Karpas-422 (cell line): ENCODE data around the gene ATP6V1F. TPM values are rescaled to one million over a fixed set of nuclear protein-coding genes. Genes with fewer than 3 reads are reported as not detected.

ENCODE experiments used
- DNase-seq: peaks from one replicate; pipeline ENCODE4 v3.0.0-alpha.2; 2015
- H2AFZ ChIP-seq: fragments of 200-600 bp; sonication (generic); 2 replicates; pipeline ENCODE4 v1.6.1; 2014; ENCODE audit warnings: antibody characterized with exemption, low read length, mixed read lengths
- H3K27ac ChIP-seq: fragments of 200-600 bp; sonication (generic); 2 replicates; pipeline ENCODE4 v1.5.1; 2014; ENCODE audit warnings: mild to moderate bottlenecking, low read length, moderate library complexity
- H3K27me3 ChIP-seq: fragments of 200-600 bp; sonication (generic); 2 replicates; pipeline ENCODE4 v1.6.1; 2014; ENCODE audit warnings: low read length, mixed read lengths
- H3K36me3 ChIP-seq: fragments of 200-600 bp; sonication (generic); 2 replicates; pipeline ENCODE4 v1.6.1; 2014; ENCODE audit warnings: low read length, mixed read lengths; ENCODE audit not compliant: insufficient read depth
- H3K4me1 ChIP-seq: fragments of 200-600 bp; sonication (generic); 2 replicates; pipeline ENCODE4 v1.6.1; 2014; ENCODE audit warnings: mild to moderate bottlenecking, low read length, mixed read lengths
- H3K4me2 ChIP-seq: fragments of 200-600 bp; sonication (generic); 2 replicates; pipeline ENCODE4 v1.6.1; 2014; ENCODE audit warnings: low read length, low read depth, mild to moderate bottlenecking; ENCODE audit not compliant: poor library complexity, severe bottlenecking
- H3K4me3 ChIP-seq: fragments of 200-600 bp; sonication (generic); 2 replicates; pipeline ENCODE4 v1.5.1; 2014; ENCODE audit warnings: mild to moderate bottlenecking, antibody characterized with exemption, low read length, mixed read lengths
- H3K79me2 ChIP-seq: fragments of 200-600 bp; sonication (generic); 2 replicates; pipeline ENCODE4 v1.6.1; 2014; ENCODE audit warnings: mild to moderate bottlenecking, low read length, mixed read lengths
- H3K9ac ChIP-seq: fragments of 200-600 bp; sonication (generic); 2 replicates; pipeline ENCODE4 v1.6.0; 2014; ENCODE audit warnings: low read length
- H3K9me2 ChIP-seq: fragments of 200-600 bp; sonication (generic), shearing (Covaris generic); replicated peaks from 2 replicates; pipeline ENCODE4 v1.6.0; 2014; ENCODE audit warnings: mild to moderate bottlenecking, low read length, moderate library complexity; ENCODE audit not compliant: insufficient read depth
- H3K9me3 ChIP-seq: fragments of 300-700, 200-600 bp; sonication (generic); 2 replicates; pipeline ENCODE4 v1.6.1; 2014; ENCODE audit warnings: low read length, mixed read lengths
- H4K20me1 ChIP-seq: fragments of 200-600 bp; sonication (generic); 2 replicates; pipeline ENCODE4 v1.6.1; 2014; ENCODE audit warnings: mild to moderate bottlenecking, antibody characterized with exemption, low read length, low read depth; ENCODE audit not compliant: insufficient read depth
- total RNA-seq: library from RNA; depleted of rRNA; stranded (reverse); fragments of >200 nt; shearing (Covaris generic); gene quantifications from 2 replicates; pipeline ENCODE4 v1.2.3, GENCODE V29; 2014; ENCODE audit warnings: low replicate concordance

Gene ATP6V1F
- total RNA-seq, 1 experiment from 2014 or later = 208 TPM

- H3K4me2 ChIP-seq = no peak overlapping the region
- no peaks in the 10 kb centered on the region for H4K20me1 ChIP-seq
- no peak for DNase-seq
- no peaks in the 10 kb centered on the region for H3K79me2 ChIP-seq
- H3K4me1 ChIP-seq = peaks cover 2% of the 10 kb centered on the region; the same call in 1 of the 2 replicates
- no peaks in the 10 kb centered on the region for H3K9me3 ChIP-seq
- no peak overlapping the region for H3K4me3 ChIP-seq
- no peaks in the 10 kb centered on the region for H3K9me2 ChIP-seq
- H2AFZ ChIP-seq = no peak overlapping the region
- H3K36me3 ChIP-seq = no peaks in the 10 kb centered on the region
- H3K9ac ChIP-seq = no peak overlapping the region
- no peak overlapping the region for H3K27ac ChIP-seq
- no peaks in the 10 kb centered on the region for H3K27me3 ChIP-seq
Observed at GRCh38 chr7:128838981-128839731, 23.5 kb upstream of the ATP6V1F start.

- Histone ChIP-seq H3K9me3 (no peaks in the 10 kb centered on the region), H3K4me2 (no peak overlapping the region), H3K79me2 (no peaks in the 10 kb centered on the region), H3K9me2 (no peaks in the 10 kb centered on the region), H3K27me3 (no peaks in the 10 kb centered on the region), H3K9ac (no peak overlapping the region), H3K4me3 (no peak overlapping the region), H3K4me1 (peaks cover 2% of the 10 kb centered on the region; the same call in 1 of the 2 replicates), H2AFZ (no peak overlapping the region), H3K27ac (no peak overlapping the region), H4K20me1 (no peaks in the 10 kb centered on the region), H3K36me3 (no peaks in the 10 kb centered on the region)
- DNase-seq = no peak
Observed at GRCh38 chr7:128839751-128840177, 22.9 kb upstream of the ATP6V1F start.

GRCh38 chr7:128840326-128841170 is 22.1 kb upstream of the ATP6V1F start:
- Histone ChIP-seq H3K9me2 (no peaks in the 10 kb centered on the region), H3K4me1 (peaks cover 2% of the 10 kb centered on the region; the same call in 1 of the 2 replicates), H3K4me3 (no peak overlapping the region), H2AFZ (no peak overlapping the region), H4K20me1 (no peaks in the 10 kb centered on the region), H3K79me2 (no peaks in the 10 kb centered on the region), H3K9ac (no peak overlapping the region), H3K36me3 (no peaks in the 10 kb centered on the region), H3K27me3 (no peaks in the 10 kb centered on the region), H3K4me2 (no peak overlapping the region), H3K27ac (no peak overlapping the region), H3K9me3 (no peaks in the 10 kb centered on the region)
- DNase-seq = no peak

- no peaks in the 10 kb centered on the region for H3K9me3 ChIP-seq
- no peaks in the 10 kb centered on the region for H3K36me3 ChIP-seq
- DNase-seq = no peak
- no peak overlapping the region for H3K9ac ChIP-seq
- H3K9me2 ChIP-seq = no peaks in the 10 kb centered on the region
- H3K4me3 ChIP-seq = no peak overlapping the region
- H2AFZ ChIP-seq = no peak overlapping the region
- no peaks in the 10 kb centered on the region for H4K20me1 ChIP-seq
- H3K4me2 ChIP-seq = no peak overlapping the region
- no peaks in the 10 kb centered on the region for H3K79me2 ChIP-seq
- no peak overlapping the region for H3K27ac ChIP-seq
- H3K27me3 ChIP-seq = no peaks in the 10 kb centered on the region
- peaks cover 2% of the 10 kb centered on the region; the same call in 1 of the 2 replicates for H3K4me1 ChIP-seq
Observed at GRCh38 chr7:128841171-128841690, 21.4 kb upstream of the ATP6V1F start.

GRCh38 chr7:128841921-128842673 is 20.6 kb upstream of the ATP6V1F start:
- Histone ChIP-seq H3K9me2 (no peaks in the 10 kb centered on the region), H3K4me3 (no peak overlapping the region), H4K20me1 (no peaks in the 10 kb centered on the region), H3K9ac (no peak overlapping the region), H3K79me2 (no peaks in the 10 kb centered on the region), H3K27me3 (no peaks in the 10 kb centered on the region), H3K9me3 (no peaks in the 10 kb centered on the region), H3K36me3 (no peaks in the 10 kb centered on the region), H3K4me2 (no peak overlapping the region), H3K27ac (no peak overlapping the region), H3K4me1 (peaks cover 2% of the 10 kb centered on the region; the same call in 1 of the 2 replicates), H2AFZ (peak overlapping the region; percentile 48; the same call in 1 of the 2 replicates)
- peak; percentile 88 for DNase-seq

- H2AFZ ChIP-seq = no peak overlapping the region
Observed at GRCh38 chr7:128842674-128843641, 19.7 kb upstream of the ATP6V1F start.

GRCh38 chr7:128843938-128844621 is 18.6 kb upstream of the ATP6V1F start:
- no peaks in the 10 kb centered on the region for H3K79me2 ChIP-seq
- DNase-seq = no peak
- H2AFZ ChIP-seq = no peak overlapping the region
- no peaks in the 10 kb centered on the region for H3K9me3 ChIP-seq
- peaks cover 2% of the 10 kb centered on the region; the same call in 1 of the 2 replicates for H3K4me1 ChIP-seq
- no peak overlapping the region for H3K27ac ChIP-seq
- H3K4me2 ChIP-seq = no peak overlapping the region
- no peaks in the 10 kb centered on the region for H3K9me2 ChIP-seq
- no peaks in the 10 kb centered on the region for H4K20me1 ChIP-seq
- H3K4me3 ChIP-seq = no peak overlapping the region
- H3K27me3 ChIP-seq = no peaks in the 10 kb centered on the region
- H3K36me3 ChIP-seq = no peaks in the 10 kb centered on the region
- no peak overlapping the region for H3K9ac ChIP-seq

More at GRCh38 chr7:128842674-128843641, 19.7 kb upstream of the ATP6V1F start:
- Histone ChIP-seq H3K9me3 (no peaks in the 10 kb centered on the region), H3K4me2 (no peak overlapping the region), H3K27me3 (no peaks in the 10 kb centered on the region), H3K9me2 (no peaks in the 10 kb centered on the region), H3K27ac (no peak overlapping the region), H3K4me3 (no peak overlapping the region), H4K20me1 (no peaks in the 10 kb centered on the region), H3K4me1 (peaks cover 2% of the 10 kb centered on the region; the same call in 1 of the 2 replicates), H3K9ac (no peak overlapping the region), H3K79me2 (no peaks in the 10 kb centered on the region), H3K36me3 (no peaks in the 10 kb centered on the region)
- no peak for DNase-seq
